ENCODE measurements around the gene KIF18A. TPM values are rescaled to one million over a fixed set of nuclear protein-coding genes. Genes with fewer than 3 reads are reported as not detected.

Gene KIF18A
- total and polyA plus RNA-seq, 2 experiments from 2014 or later, result 4.9 to 16.1 TPM

DNA sequence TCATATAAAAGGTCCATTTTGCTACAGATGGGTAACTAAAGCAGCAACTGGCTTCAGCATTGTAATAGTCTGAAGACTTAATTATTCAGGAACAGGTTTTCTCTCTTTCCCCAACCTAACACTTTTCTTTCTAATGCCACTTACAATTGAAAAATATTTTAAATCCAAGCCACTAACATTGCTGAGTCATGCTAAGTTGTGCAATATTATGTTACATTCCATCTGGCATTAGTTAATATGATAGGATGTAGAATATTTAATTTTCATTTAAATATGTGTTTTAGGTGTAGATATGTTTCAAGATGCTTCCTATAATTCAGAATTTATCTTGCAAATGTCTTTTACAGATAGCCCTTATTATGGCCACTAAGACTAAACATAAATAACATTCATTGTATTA is 98.6 kb downstream of the KIF18A start:
- Histone ChIP-seq H3K4me3 (no peak overlapping the region), H3K4me1 (ENCODE audit: low read depth) (no peaks in the 10 kb centered on the region), H3K9me3 (ENCODE audit: low read depth) (no peaks in the 10 kb centered on the region), H3K27ac (no peak overlapping the region), H3K27me3 (no peaks in the 10 kb centered on the region), H3K36me3 (no peaks in the 10 kb centered on the region)
- DNase-seq (ENCODE audit: low read depth in 1 of 2, low spot score in 1 of 2), result peak in 1 of 2 donors; percentile 81
- no peak for TF ChIP-seq CTCF (IDR thresholded peaks at IDR 0.05; ENCODE audit: low read depth, low read length)

DNA sequence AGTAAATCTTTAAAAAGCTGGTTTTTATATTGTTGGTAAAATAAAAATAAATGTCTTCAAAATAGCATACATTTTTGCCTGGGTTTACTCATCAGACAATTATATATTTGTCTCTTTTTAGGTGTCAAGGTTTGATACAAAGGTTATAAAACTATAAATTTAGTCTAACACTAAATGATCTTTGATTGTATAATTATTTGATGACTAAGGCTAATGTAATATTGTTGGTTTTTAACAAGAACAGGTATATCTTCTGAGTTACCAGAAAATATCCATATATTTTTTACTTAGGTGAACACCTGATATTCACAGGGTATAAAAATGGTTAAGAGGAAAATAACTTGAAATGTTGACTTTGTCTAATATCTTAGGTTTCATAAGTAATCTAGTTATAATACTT is 104.3 kb downstream of the KIF18A start:
- Histone ChIP-seq H3K4me1 (ENCODE audit: low read depth) (no peaks in the 10 kb centered on the region), H3K4me3 (no peak overlapping the region), H3K36me3 (no peaks in the 10 kb centered on the region), H3K9me3 (ENCODE audit: low read depth) (no peaks in the 10 kb centered on the region), H3K27me3 (no peaks in the 10 kb centered on the region), H3K27ac (no peak overlapping the region)
- no peak for DNase-seq (ENCODE audit: low read depth in 1 of 2, low spot score in 1 of 2)
- TF ChIP-seq CTCF (IDR thresholded peaks at IDR 0.05; ENCODE audit: low read depth, low read length), result no peak

DNA sequence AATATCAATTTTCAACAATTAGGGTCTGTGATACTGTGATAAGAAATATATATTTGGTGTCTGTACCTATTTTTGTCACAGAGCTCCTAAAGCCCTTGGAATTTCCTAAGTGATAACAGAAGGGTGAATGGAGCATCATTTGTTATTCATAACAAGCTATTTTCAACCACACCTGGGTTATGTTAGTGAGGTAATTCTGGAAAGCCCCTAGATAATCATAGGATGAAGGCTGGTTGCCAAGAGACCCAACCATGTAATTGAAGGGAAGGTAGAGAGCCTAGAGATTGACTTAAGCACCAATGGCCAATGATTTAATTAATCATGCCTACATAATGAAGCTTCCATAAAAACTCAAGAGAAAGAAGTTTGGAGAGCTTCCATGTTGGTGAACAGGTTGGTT is 109.4 kb downstream of the KIF18A start:
- Histone ChIP-seq H3K9me3 (ENCODE audit: low read depth) (no peaks in the 10 kb centered on the region), H3K4me3 (no peak overlapping the region), H3K36me3 (no peaks in the 10 kb centered on the region), H3K4me1 (ENCODE audit: low read depth) (no peaks in the 10 kb centered on the region), H3K27me3 (no peaks in the 10 kb centered on the region), H3K27ac (no peak overlapping the region)
- DNase-seq (ENCODE audit: low read depth in 1 of 2, low spot score in 1 of 2), result no peak
- no peak for TF ChIP-seq CTCF (IDR thresholded peaks at IDR 0.05; ENCODE audit: low read depth, low read length)

- peak in 1 of 2 donors; percentile 25 for DNase-seq (ENCODE audit: low read depth in 1 of 2, low spot score in 1 of 2)
- no peak overlapping the region for H3K27ac ChIP-seq
- no peak for TF ChIP-seq CTCF (IDR thresholded peaks at IDR 0.05; ENCODE audit: low read depth, low read length)
Observed at GRCh38 chr11:27997344-27997743, 110.6 kb downstream of the KIF18A start.

GRCh38 chr11:27996066-27996465 is 111.9 kb downstream of the KIF18A start:
- no peaks in the 10 kb centered on the region for H3K36me3 ChIP-seq
- no peaks in the 10 kb centered on the region for H3K27me3 ChIP-seq
- no peak for TF ChIP-seq CTCF (IDR thresholded peaks at IDR 0.05; ENCODE audit: low read depth, low read length)
- H3K4me3 ChIP-seq, result no peak overlapping the region
- DNase-seq (ENCODE audit: low read depth in 1 of 2, low spot score in 1 of 2), result no peak
- no peaks in the 10 kb centered on the region for H3K4me1 ChIP-seq (ENCODE audit: low read depth)
- no peaks in the 10 kb centered on the region for H3K9me3 ChIP-seq (ENCODE audit: low read depth)
- H3K27ac ChIP-seq, result no peak overlapping the region

More at GRCh38 chr11:27997344-27997743, 110.6 kb downstream of the KIF18A start:
- H3K36me3 ChIP-seq, result no peaks in the 10 kb centered on the region
- H3K27me3 ChIP-seq, result no peaks in the 10 kb centered on the region
- H3K4me3 ChIP-seq, result no peak overlapping the region
- H3K4me1 ChIP-seq (ENCODE audit: low read depth), result no peaks in the 10 kb centered on the region
- no peaks in the 10 kb centered on the region for H3K9me3 ChIP-seq (ENCODE audit: low read depth)

- H3K27me3 ChIP-seq, result no peaks in the 10 kb centered on the region
- DNase-seq (ENCODE audit: low read depth in 1 of 2, low spot score in 1 of 2), result peak in 1 of 2 donors; percentile 53
- TF ChIP-seq CTCF (IDR thresholded peaks at IDR 0.05; ENCODE audit: low read depth, low read length), result no peak
- H3K36me3 ChIP-seq, result no peaks in the 10 kb centered on the region
- no peak overlapping the region for H3K27ac ChIP-seq
- H3K4me3 ChIP-seq, result no peak overlapping the region
- H3K4me1 ChIP-seq (ENCODE audit: low read depth), result no peaks in the 10 kb centered on the region
- H3K9me3 ChIP-seq (ENCODE audit: low read depth), result no peaks in the 10 kb centered on the region
Observed at GRCh38 chr11:27995083-27995482, 112.9 kb downstream of the KIF18A start.

Data from cardiac muscle cell (in vitro differentiated cells and primary cell).